ENCODE data around the gene POLE. TPM values are rescaled to one million over a fixed set of nuclear protein-coding genes. Genes with fewer than 3 reads are reported as not detected.

Gene POLE
- total and polyA plus RNA-seq, 11 donors, result 5.3 to 18.6 (median 9.8) TPM

GRCh38 chr12:132735496-132735895 is 48.4 kb upstream of the POLE start:
- 84 to 89% (median 87%) methylated on average over 10 to 20 of the region's 20 CpGs for WGBS, 4 donors
- intact Hi-C loops (cut with DNase I), result no loop called here
- Histone ChIP-seq H3K27ac (no peak overlapping the region), H3K27me3 (no peaks in the 10 kb centered on the region), H3K9me3 (no peaks in the 10 kb centered on the region), H3K4me1 (peaks cover 0 to 19% (median 2%) of the 10 kb centered on the region in 12 donors), H3K36me3 (peaks cover 0 to 95% (median 89%) of the 10 kb centered on the region in 9 donors), H3K4me3 (no peak overlapping the region)
- DNase-seq (peak in 1 of 5 donors; percentile 40), ATAC-seq (no peak)
- no peak for TF ChIP-seq POLR2A (IDR thresholded peaks at IDR 0.05)
- TF ChIP-seq, protein P1, sequence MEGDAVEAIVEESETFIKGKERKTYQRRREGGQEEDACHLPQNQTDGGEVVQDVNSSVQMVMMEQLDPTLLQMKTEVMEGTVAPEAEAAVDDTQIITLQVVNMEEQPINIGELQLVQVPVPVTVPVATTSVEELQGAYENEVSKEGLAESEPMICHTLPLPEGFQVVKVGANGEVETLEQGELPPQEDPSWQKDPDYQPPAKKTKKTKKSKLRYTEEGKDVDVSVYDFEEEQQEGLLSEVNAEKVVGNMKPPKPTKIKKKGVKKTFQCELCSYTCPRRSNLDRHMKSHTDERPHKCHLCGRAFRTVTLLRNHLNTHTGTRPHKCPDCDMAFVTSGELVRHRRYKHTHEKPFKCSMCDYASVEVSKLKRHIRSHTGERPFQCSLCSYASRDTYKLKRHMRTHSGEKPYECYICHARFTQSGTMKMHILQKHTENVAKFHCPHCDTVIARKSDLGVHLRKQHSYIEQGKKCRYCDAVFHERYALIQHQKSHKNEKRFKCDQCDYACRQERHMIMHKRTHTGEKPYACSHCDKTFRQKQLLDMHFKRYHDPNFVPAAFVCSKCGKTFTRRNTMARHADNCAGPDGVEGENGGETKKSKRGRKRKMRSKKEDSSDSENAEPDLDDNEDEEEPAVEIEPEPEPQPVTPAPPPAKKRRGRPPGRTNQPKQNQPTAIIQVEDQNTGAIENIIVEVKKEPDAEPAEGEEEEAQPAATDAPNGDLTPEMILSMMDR (IDR thresholded peaks at IDR 0.05), result no peak

DNA sequence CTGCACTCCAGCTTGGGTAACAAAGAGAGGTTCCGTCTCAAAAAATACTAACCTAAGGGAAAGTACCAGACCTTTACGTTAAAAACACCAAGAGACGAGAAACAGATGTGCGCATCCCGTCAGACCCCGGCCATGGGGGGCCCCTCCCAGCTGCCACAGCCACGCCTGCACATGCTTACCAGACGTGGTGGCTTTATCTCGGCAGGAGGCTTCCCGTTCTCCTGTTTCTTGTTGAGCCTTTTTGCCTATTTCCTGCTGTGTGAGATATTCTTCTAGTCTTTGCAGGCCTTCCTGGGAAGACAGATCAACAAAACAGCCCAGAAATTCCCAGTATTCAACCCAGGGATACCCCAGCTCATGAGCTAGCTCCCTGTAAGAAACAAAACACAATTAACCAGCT is 47.1 kb upstream of the POLE start:
- ATAC-seq (no peak), DNase-seq (no peak)
- Histone ChIP-seq H3K36me3 (peaks cover 0 to 93% (median 85%) of the 10 kb centered on the region in 9 donors), H3K4me1 (peaks cover 0 to 6% (median 0%) of the 10 kb centered on the region in 12 donors), H3K27ac (no peak overlapping the region), H3K9me3 (no peaks in the 10 kb centered on the region), H3K27me3 (no peaks in the 10 kb centered on the region), H3K4me3 (no peak overlapping the region)
- no peak for TF ChIP-seq POLR2A (IDR thresholded peaks at IDR 0.05)
- TF ChIP-seq, protein P1 (IDR thresholded peaks at IDR 0.05), result no peak
- intact Hi-C loops (cut with DNase I), result no loop called here
- 73 to 79% (median 74%) methylated on average over 10 of the region's 10 CpGs for WGBS, 4 donors

DNA sequence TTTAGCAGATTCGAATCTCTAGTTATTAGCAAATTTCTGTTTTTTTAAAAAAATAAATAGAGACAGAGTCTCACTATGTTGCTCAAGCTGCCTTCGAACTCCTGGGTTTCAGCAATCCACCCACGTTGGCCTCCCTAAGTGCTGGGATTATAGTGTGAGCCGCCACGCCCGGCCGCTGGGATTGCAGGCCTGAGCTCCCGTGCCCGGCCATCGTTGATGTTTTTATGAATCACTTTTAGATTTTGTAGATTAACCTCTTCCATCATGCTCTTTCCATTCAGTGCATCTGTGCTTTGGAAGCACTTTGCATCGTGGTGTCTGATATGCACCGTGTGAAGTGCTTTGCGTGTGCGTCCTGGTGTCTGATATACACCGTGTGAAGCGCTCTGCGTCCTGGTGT is 44.4 kb upstream of the POLE start:
- WGBS, 4 donors, result 92 to 94% (median 93%) methylated on average over 17 of the region's 17 CpGs
- no peak overlapping the region for H3K4me3 ChIP-seq
- no peaks in the 10 kb centered on the region for H3K9me3 ChIP-seq
- TF ChIP-seq POLR2A (IDR thresholded peaks at IDR 0.05), result no peak
- TF ChIP-seq, protein P1 (IDR thresholded peaks at IDR 0.05), result no peak
- intact Hi-C loops (cut with DNase I), result no loop called here
- no peaks in the 10 kb centered on the region for H3K27me3 ChIP-seq
- H3K36me3 ChIP-seq, result peaks cover 5 to 91% (median 84%) of the 10 kb centered on the region in 9 donors
- DNase-seq (peak in 1 of 5 donors; percentile 8), ATAC-seq (no peak)
- H3K27ac ChIP-seq, result no peak overlapping the region
- no peaks in the 10 kb centered on the region for H3K4me1 ChIP-seq

- peak in 1 of 5 donors; percentile 24 for DNase-seq
- TF ChIP-seq, protein P1 (IDR thresholded peaks at IDR 0.05), result no peak
- no peak for TF ChIP-seq POLR2A (IDR thresholded peaks at IDR 0.05)
- 90 to 95% (median 94%) methylated on average over 7 to 11 of the region's 11 CpGs for WGBS, 4 donors
- no peaks in the 10 kb centered on the region for H3K9me3 ChIP-seq
- H3K27ac ChIP-seq, result no peak overlapping the region
- no peak overlapping the region for H3K4me3 ChIP-seq
- peaks cover 5 to 91% (median 83%) of the 10 kb centered on the region in 9 donors for H3K36me3 ChIP-seq
- H3K27me3 ChIP-seq, result no peaks in the 10 kb centered on the region
- no peaks in the 10 kb centered on the region for H3K4me1 ChIP-seq
- no peak for ATAC-seq
- intact Hi-C loops (cut with DNase I), result no loop called here
Measured at GRCh38 chr12:132730353-132730752, 43.2 kb upstream of the POLE start.

Data from heart left ventricle (tissue), 16 donors.